ENCODE results near the gene FCHSD2. TPM values are rescaled to one million over a fixed set of nuclear protein-coding genes. Genes with fewer than 3 reads are reported as not detected.

FCHSD2 gene
- total and polyA plus RNA-seq, 8 donors: 5.5 to 22.5 (median 10.4) TPM

DNA sequence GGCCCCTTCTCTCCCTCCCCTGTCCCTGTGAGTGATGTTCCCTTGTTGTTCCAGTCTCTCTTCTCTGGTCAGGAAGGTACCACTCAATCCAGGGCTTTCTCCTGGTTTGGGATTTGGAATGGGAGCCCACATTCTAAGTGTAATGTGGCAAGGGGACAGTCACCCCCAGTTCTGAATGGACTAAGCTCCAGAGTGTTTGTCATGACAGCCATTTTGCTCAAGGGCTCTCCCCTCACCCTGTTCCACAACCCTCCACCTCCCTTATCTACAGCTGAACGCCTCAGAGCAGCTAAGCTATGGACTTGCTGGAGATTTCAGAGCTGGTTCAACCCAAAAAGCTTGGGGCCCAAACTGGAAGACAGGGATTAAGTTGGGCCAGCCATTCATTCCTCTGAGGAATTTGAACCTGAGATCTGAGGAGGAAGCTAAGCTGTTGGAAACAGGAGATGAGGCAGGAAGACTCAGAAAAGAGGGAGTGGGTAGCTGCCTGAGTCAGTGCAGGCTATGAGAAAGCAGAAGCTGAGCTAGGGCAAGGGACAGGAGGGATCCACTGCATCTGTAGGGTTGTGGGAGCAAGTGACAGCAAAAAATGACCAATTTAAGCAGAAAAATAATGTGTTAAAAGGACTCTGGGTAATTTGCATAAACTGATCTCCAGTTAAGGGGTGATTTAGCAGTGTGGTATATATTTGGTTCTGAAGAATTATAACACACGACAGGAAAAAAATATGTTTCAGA is 22.9 kb upstream of the FCHSD2 start:
- H3K36me3 ChIP-seq: no peaks in the 10 kb centered on the region
- no peak overlapping the region for H3K27ac ChIP-seq
- TF ChIP-seq, protein P1, sequence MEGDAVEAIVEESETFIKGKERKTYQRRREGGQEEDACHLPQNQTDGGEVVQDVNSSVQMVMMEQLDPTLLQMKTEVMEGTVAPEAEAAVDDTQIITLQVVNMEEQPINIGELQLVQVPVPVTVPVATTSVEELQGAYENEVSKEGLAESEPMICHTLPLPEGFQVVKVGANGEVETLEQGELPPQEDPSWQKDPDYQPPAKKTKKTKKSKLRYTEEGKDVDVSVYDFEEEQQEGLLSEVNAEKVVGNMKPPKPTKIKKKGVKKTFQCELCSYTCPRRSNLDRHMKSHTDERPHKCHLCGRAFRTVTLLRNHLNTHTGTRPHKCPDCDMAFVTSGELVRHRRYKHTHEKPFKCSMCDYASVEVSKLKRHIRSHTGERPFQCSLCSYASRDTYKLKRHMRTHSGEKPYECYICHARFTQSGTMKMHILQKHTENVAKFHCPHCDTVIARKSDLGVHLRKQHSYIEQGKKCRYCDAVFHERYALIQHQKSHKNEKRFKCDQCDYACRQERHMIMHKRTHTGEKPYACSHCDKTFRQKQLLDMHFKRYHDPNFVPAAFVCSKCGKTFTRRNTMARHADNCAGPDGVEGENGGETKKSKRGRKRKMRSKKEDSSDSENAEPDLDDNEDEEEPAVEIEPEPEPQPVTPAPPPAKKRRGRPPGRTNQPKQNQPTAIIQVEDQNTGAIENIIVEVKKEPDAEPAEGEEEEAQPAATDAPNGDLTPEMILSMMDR (IDR thresholded peaks at IDR 0.05): no peak
- DNase-seq (no peak), ATAC-seq (no peak), FAIRE-seq (no peak)
- intact Hi-C loops (cut with DNase I): no loop called here
- WGBS, 2 donors: 84 to 85% methylated on average over 2 of the region's 2 CpGs
- no peaks in the 10 kb centered on the region for H3K4me1 ChIP-seq
- H3K27me3 ChIP-seq: no peaks in the 10 kb centered on the region
- no peak overlapping the region for H3K4me3 ChIP-seq
- no peaks in the 10 kb centered on the region for H3K9me3 ChIP-seq

DNA sequence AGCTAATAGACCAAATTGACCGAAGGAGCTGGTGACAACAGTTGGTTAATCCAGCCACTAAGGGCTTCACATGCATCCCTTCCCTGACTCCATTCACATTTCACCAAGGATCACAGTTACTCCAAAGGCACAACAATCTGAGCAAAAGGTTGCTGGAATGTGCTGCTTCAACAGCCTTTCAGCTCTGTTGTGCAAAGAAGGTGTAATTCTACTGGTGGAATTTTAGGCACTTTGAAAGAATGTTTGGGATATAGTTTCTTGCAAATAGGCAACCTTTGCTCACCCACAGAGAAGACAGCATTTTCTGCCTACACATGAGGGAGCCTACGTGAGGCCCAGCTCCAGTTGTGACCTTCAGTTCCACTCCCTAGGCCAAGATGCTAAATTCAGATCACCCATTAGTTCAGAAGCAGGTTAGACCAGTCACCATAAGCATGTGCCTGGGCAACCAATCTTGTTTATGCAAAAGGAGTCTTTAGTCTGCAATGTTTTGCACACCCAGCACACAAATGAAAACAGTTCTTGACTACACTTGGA is 21.6 kb upstream of the FCHSD2 start:
- WGBS, 2 donors: 92 to 96% methylated on average over 2 of the region's 2 CpGs
- no peak for FAIRE-seq
- Histone ChIP-seq H3K27me3 (no peaks in the 10 kb centered on the region), H3K27ac (no peak overlapping the region), H3K4me1 (no peaks in the 10 kb centered on the region), H3K36me3 (no peaks in the 10 kb centered on the region), H3K9me3 (no peaks in the 10 kb centered on the region), H3K4me3 (no peak overlapping the region)
- ATAC-seq: no peak
- intact Hi-C loops (cut with DNase I): no loop called here
- DNase-seq: no peak
- TF ChIP-seq, protein P1 (IDR thresholded peaks at IDR 0.05): no peak

DNA sequence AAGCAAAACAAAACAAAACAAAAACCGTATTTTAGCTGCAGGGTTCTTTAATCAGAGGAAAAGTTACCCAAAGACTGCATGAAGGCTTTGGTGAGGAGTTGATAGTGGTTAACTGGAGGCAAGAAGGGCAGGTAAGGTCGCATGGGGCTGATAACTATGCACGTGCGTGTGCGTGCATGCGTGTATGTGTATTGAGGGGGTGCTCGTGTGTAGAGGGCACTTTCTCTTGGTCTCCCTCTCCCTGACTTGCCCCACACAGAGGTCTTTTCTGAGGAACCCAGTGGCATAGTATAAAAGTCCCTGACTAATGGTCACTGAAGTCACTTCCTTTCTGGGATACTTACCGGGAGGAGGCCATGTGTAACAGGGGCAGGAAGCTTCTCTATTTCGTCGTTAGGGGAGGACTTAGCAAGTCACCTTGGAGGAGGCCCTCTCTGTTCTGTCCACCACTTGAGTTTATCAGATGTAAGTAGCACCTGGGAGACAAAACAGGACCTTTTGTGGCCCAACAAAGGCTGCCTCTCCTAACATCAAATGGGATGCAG is 20.1 kb upstream of the FCHSD2 start:
- TF ChIP-seq, protein P1 (IDR thresholded peaks at IDR 0.05): no peak
- Histone ChIP-seq H3K36me3 (no peaks in the 10 kb centered on the region), H3K9me3 (no peaks in the 10 kb centered on the region), H3K27ac (no peak overlapping the region), H3K4me1 (no peaks in the 10 kb centered on the region), H3K27me3 (no peaks in the 10 kb centered on the region), H3K4me3 (no peak overlapping the region)
- peak in 1 of 4 donors; percentile 9 for ATAC-seq
- no peak for FAIRE-seq
- intact Hi-C loops (cut with DNase I): no loop called here
- no peak for DNase-seq
- whole genome bisulfite sequencing, 2 donors: 82 to 87% methylated on average over 10 of the region's 10 CpGs

DNA sequence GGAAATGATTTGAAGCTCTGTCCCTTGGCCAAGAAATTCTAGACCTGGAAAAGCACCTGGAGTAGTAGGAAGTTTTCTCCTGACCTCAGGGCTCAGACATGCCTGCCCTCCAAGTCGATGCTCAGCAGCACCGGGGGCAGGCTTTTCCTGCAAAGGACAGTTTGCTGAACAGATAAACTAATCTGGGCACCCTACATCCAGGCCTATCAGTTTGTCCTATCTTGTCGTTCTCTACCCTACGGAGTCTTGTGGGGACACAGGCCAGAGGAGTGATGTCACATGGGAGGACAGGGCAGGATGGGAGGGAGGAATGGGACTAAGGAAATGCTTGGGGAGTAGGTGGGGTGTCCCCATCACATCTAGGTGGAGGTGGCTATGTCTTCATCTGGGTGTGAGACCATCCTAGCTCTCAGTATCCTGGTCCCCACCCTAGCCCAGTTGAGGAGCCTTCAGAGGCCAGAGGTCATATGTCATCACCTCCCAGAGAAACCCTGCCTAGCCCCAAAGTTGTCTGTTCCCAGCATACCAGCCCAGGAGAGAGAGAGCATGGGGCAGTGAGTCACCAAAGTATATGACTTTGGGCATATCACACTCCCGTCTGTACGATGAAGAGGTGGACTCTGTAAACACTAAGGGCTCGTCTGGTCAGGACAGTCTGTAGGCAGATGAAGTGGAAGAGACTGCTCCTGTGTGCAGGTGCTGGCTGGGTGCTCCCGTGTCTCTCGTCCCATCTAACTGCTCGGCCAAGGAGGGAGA is 18.1 kb upstream of the FCHSD2 start:
- intact Hi-C loops (cut with DNase I): no loop called here
- no peak overlapping the region for H3K27ac ChIP-seq
- no peaks in the 10 kb centered on the region for H3K9me3 ChIP-seq
- WGBS, 2 donors: 79 to 87% methylated on average over 10 of the region's 10 CpGs
- FAIRE-seq (no peak), DNase-seq (no peak), ATAC-seq (no peak)
- TF ChIP-seq, protein P1 (IDR thresholded peaks at IDR 0.05): no peak
- H3K4me1 ChIP-seq: no peaks in the 10 kb centered on the region
- no peak overlapping the region for H3K4me3 ChIP-seq
- no peaks in the 10 kb centered on the region for H3K36me3 ChIP-seq
- no peaks in the 10 kb centered on the region for H3K27me3 ChIP-seq
